Measurements from ENCODE around the gene HNF4A. TPM values are rescaled to one million over a fixed set of nuclear protein-coding genes. Genes with fewer than 3 reads are reported as not detected.
A peak's percentile ranks its signal among the peaks of the same experiment; 100 is the strongest.
"Not testable (repeated sequence)": the region's sequence is repeated elsewhere in the genome, so short reads cannot be mapped to it uniquely, and the experiment has no call there.

The HNF4A gene
- total RNA-seq, 2 donors from 2014 or later, result 56.3 to 58.0 TPM

DNA sequence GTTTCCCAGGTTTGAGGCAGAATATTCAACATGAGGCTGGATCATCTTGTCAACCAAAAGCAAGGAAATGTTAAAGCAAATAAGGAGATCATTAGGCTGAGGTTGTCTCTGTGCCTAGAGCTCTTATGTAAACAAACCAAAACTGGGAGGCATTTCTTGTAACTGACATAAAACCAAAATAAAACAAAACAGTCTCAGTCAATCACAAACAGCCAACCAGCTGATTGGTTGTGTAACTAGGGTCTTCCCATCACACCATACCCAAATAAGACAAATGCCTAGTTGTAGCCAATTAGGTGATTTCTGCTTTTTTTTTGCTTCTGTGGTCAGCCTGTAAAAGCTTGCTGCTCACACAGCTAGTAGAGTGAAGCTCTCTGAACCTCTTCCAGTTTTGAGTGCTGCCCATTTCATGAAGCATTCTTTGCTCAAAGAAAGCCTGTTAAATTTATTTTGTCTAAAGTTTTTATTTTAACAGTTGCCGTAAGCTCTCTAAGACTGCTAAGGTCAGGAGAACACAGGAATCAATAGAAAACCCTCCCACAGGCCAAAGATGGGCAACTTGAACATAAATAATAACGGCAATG, 35.6 kb upstream of the HNF4A start:
- Mint-ChIP-seq H3K9me3 (peaks cover 11% of the 10 kb centered on the region), H3K4me3 (no peak overlapping the region), H3K27ac (no peak overlapping the region), H3K4me1 (peaks cover 7% of the 10 kb centered on the region), H3K36me3 (ENCODE audit: low read depth) (no peaks in the 10 kb centered on the region), H3K27me3 (ENCODE audit: insufficient read depth) (no peaks in the 10 kb centered on the region)
- DNase-seq, result no peak
- Histone ChIP-seq H3K27me3 (ENCODE audit: control insufficient read depth, insufficient read depth, low read length, poor library complexity, severe bottlenecking) (no peaks in the 10 kb centered on the region), H3K27ac (ENCODE audit: low read depth, low read length) (no peak overlapping the region), H3K9me3 (ENCODE audit: control insufficient read depth, low read length) (peaks cover 13% of the 10 kb centered on the region), H3K36me3 (ENCODE audit: control insufficient read depth, insufficient read depth, low read length) (no peaks in the 10 kb centered on the region), H3K4me1 (ENCODE audit: control insufficient read depth, insufficient read depth, low read length) (no peaks in the 10 kb centered on the region), H3K9ac (ENCODE audit: extremely low read depth, low read length, poor library complexity, severe bottlenecking) (no peak overlapping the region), H3K4me3 (ENCODE audit: low read length) (peak overlapping the region; percentile 53)
- 100% methylated on average over 1 to 2 of the region's 2 CpGs for WGBS, 2 experiments (ENCODE audit: insufficient coverage in 1 of 2, insufficient read length in 1 of 2)
- TF ChIP-seq, protein P1, sequence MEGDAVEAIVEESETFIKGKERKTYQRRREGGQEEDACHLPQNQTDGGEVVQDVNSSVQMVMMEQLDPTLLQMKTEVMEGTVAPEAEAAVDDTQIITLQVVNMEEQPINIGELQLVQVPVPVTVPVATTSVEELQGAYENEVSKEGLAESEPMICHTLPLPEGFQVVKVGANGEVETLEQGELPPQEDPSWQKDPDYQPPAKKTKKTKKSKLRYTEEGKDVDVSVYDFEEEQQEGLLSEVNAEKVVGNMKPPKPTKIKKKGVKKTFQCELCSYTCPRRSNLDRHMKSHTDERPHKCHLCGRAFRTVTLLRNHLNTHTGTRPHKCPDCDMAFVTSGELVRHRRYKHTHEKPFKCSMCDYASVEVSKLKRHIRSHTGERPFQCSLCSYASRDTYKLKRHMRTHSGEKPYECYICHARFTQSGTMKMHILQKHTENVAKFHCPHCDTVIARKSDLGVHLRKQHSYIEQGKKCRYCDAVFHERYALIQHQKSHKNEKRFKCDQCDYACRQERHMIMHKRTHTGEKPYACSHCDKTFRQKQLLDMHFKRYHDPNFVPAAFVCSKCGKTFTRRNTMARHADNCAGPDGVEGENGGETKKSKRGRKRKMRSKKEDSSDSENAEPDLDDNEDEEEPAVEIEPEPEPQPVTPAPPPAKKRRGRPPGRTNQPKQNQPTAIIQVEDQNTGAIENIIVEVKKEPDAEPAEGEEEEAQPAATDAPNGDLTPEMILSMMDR (conservative IDR thresholded peaks at IDR 0.05), result no peak

DNA sequence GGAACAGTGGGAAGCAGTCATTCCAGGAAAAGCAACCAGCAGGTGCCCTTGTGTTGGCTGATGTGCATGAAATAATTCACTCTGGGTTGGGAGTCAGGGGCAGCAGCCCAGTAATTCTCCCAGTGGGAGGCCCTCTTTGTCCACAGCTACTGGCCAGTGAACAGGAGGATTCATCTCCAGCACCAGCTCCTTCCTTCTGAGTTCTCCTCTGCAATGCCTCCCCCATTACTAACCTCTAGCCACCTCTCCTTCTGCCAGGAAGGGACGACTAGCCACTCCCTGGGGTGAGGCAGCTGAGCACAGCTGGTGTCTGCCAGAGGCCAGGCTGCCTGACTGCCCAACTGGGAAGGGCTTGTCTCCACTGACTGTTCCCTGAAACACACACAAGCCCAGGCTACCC, 31.2 kb upstream of the HNF4A start:
- H3K9me3 Mint-ChIP-seq, result peaks cover 11% of the 10 kb centered on the region
- Histone ChIP-seq H3K9me3 (ENCODE audit: control insufficient read depth, low read length) (peaks cover 13% of the 10 kb centered on the region), H3K4me1 (ENCODE audit: control insufficient read depth, insufficient read depth, low read length) (no peaks in the 10 kb centered on the region), H3K27me3 (ENCODE audit: control insufficient read depth, insufficient read depth, low read length, poor library complexity, severe bottlenecking) (no peaks in the 10 kb centered on the region), H3K9ac (ENCODE audit: extremely low read depth, low read length, poor library complexity, severe bottlenecking) (no peak overlapping the region), H3K4me3 (ENCODE audit: low read length) (no peak overlapping the region), H3K36me3 (ENCODE audit: control insufficient read depth, insufficient read depth, low read length) (no peaks in the 10 kb centered on the region), H3K27ac (ENCODE audit: low read depth, low read length) (peak overlapping the region; percentile 69)
- peaks cover 7% of the 10 kb centered on the region for H3K4me1 Mint-ChIP-seq
- WGBS, 2 experiments (ENCODE audit: insufficient coverage in 1 of 2, insufficient read length in 1 of 2), result 25% methylated on average over 1 of the region's 1 CpG; no CpG with 5 or more reads in 1 of the 2 experiments
- no peaks in the 10 kb centered on the region for H3K27me3 Mint-ChIP-seq (ENCODE audit: insufficient read depth)
- TF ChIP-seq, protein P1 (conservative IDR thresholded peaks at IDR 0.05), result no peak
- peak; percentile 68 for DNase-seq
- no peak overlapping the region for H3K4me3 Mint-ChIP-seq
- peak overlapping the region; percentile 3 for H3K27ac Mint-ChIP-seq
- no peaks in the 10 kb centered on the region for H3K36me3 Mint-ChIP-seq (ENCODE audit: low read depth)

DNA sequence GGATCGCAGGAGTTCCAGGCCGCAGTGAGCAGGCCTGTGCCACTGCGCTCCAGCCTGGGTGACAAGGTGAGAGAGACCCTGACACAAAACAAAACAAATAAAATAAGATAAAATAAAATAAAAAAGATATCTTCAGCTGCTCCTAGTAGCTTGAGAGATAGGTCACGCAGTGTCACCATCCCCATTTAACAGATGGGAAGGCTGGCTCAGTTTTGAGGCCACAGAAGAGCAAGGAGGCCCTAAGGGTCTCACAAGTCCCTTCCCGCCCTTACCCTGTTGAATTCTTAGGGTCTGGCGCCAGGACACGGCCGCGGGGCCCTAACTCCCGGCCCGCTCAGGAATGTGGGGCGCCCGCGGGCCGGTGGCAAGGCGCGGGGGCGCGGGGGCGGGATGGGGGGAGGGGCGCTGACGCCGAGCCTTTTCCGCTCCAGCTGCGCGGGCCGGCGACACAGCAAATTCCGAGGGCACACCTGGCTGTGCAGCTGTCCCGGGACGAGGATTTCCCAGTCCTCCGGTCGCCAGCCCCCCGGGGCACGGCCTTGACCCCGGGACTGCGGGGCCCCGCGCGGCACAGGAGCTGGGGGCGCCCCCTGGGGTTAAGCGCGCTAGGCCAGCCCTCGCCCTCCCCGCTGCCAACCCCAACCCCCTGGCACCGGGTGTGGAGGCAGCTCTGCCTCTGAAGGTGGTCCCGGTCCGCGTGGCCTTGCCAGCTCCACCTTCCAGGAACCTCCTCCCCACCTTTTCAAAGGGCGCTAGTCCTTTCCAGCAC, 28.9 kb upstream of the HNF4A start:
- Mint-ChIP-seq H3K27me3 (ENCODE audit: insufficient read depth) (no peaks in the 10 kb centered on the region), H3K4me3 (peak overlapping the region; percentile 16), H3K27ac (no peak overlapping the region), H3K9me3 (peaks cover 3% of the 10 kb centered on the region), H3K4me1 (peaks cover 7% of the 10 kb centered on the region), H3K36me3 (ENCODE audit: low read depth) (no peaks in the 10 kb centered on the region)
- no peak overlapping the region for H3K4me3 ChIP-seq (ENCODE audit: low read length)
- H3K27ac ChIP-seq (ENCODE audit: low read depth, low read length), result no peak overlapping the region
- no peaks in the 10 kb centered on the region for H3K4me1 ChIP-seq (ENCODE audit: control insufficient read depth, insufficient read depth, low read length)
- TF ChIP-seq, protein P1 (conservative IDR thresholded peaks at IDR 0.05), result no peak
- H3K27me3 ChIP-seq (ENCODE audit: control insufficient read depth, insufficient read depth, low read length, poor library complexity, severe bottlenecking), result no peaks in the 10 kb centered on the region
- 27 to 40% methylated on average over 10 to 50 of the region's 50 CpGs for WGBS, 2 experiments (ENCODE audit: insufficient coverage in 1 of 2, insufficient read length in 1 of 2)
- H3K36me3 ChIP-seq (ENCODE audit: control insufficient read depth, insufficient read depth, low read length), result no peaks in the 10 kb centered on the region
- peak; percentile 76 for DNase-seq
- H3K9ac ChIP-seq (ENCODE audit: extremely low read depth, low read length, poor library complexity, severe bottlenecking), result no peak overlapping the region
- no peaks in the 10 kb centered on the region for H3K9me3 ChIP-seq (ENCODE audit: control insufficient read depth, low read length)

DNA sequence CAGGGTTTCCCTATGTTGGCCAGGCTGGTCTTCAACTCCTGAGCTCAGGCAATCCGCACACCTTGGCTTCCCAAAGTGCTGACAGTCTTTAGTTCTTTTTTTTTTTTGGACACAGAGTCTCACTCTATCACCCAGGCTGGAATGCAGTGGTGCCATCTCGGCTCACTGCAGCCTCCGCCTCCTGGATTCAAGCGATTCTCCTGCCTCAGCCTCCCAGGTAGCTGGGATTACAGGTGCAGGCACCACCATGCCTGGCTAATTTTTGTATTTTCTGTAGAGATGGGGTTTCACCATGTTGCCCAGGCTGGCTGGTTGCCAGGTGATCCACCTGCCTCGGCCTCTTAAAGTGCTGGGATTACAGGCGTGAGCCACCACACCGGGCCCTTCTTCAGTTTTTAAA, 27.8 kb upstream of the HNF4A start:
- 94% methylated on average over 6 to 7 of the region's 7 CpGs for WGBS, 2 experiments (ENCODE audit: insufficient coverage in 1 of 2, insufficient read length in 1 of 2)
- not testable (repeated sequence) for H3K4me1 ChIP-seq (ENCODE audit: control insufficient read depth, insufficient read depth, low read length); H3K9ac ChIP-seq (ENCODE audit: extremely low read depth, low read length, poor library complexity, severe bottlenecking); H3K36me3 ChIP-seq (ENCODE audit: control insufficient read depth, insufficient read depth, low read length); DNase-seq; H3K27me3 ChIP-seq (ENCODE audit: control insufficient read depth, insufficient read depth, low read length, poor library complexity, severe bottlenecking); H3K4me3 ChIP-seq (ENCODE audit: low read length); H3K9me3 Mint-ChIP-seq; H3K27me3 Mint-ChIP-seq (ENCODE audit: insufficient read depth); H3K9me3 ChIP-seq (ENCODE audit: control insufficient read depth, low read length); H3K36me3 Mint-ChIP-seq (ENCODE audit: low read depth); H3K4me3 Mint-ChIP-seq; H3K27ac ChIP-seq (ENCODE audit: low read depth, low read length); H3K4me1 Mint-ChIP-seq; H3K27ac Mint-ChIP-seq
